Activated CD8-positive, alpha-beta memory T cell treated with anti-CD3 and anti-CD28 coated beads for 48 hours (primary cell): Measurements from ENCODE around the gene C9orf43.
A peak's percentile ranks its signal among the peaks of the same experiment; 100 is the strongest.
"Not testable (repeated sequence)": the region's sequence is repeated elsewhere in the genome, so short reads cannot be mapped to it uniquely, and the experiment has no call there.

ENCODE experiments used
- DNase-seq, 3 experiments: peaks; one replicate each; pipeline ENCODE4 v3.0.0-alpha.2; 2020; ENCODE audit warnings: low read depth in 2 of 3, low spot score in 2 of 3

Gene C9orf43, protein sequence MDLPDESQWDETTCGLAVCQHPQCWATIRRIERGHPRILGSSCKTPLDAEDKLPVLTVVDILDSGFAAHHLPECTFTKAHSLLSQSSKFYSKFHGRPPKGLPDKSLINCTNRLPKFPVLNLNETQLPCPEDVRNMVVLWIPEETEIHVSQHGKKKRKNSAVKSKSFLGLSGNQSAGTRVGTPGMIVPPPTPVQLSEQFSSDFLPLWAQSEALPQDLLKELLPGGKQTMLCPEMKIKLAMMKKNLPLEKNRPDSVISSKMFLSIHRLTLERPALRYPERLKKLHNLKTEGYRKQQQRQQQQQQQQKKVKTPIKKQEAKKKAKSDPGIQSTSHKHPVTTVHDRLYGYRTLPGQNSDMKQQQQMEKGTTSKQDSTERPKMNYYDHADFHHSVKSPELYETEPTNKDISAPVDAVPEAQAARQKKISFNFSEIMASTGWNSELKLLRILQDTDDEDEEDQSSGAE

DNA sequence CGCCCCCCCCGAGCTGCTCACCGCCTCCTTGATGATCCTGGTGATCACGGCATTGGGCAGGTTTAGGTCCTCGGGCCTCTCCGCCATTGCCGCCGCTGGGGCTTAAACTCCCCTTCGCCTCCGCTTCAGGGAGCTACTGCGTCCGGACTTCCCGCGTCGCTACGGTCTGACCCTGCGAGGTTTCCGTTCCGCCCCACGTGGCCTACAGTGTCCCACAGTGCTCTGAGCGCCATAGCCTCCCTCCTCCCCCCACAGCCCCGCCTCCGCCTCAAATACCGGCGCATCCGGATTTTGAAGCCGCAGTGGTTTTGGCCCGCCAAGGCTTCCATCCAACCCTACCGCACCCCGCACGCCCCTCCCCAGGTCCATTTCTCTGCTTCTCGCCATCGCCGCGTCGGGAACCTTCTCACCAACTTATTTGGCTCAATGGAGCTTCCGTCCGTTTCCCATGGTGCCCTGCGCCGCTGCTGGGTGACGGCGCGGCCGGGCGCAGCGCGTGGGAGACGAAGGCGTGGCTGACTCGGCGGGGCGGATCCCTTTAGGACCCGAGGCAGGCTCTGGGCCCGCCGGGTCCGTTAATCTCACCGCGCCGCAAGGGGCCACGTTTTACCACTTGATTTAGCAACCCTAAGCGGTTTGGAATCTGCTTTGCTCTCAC, at the start of gene C9orf43, which contains the start of gene POLE3:
Gene C9orf43 (plus strand): TSS at position 541 of the 658 bp plus-strand sequence. CDS start 2,747 bp downstream, outside the sequence.
Gene POLE3 (minus strand): TSS at position 469 of the 658 bp plus-strand sequence. CDS start 382 bp downstream, at position 87.
- peak; percentile 84 to 89 (median 85) for DNase-seq

DNA sequence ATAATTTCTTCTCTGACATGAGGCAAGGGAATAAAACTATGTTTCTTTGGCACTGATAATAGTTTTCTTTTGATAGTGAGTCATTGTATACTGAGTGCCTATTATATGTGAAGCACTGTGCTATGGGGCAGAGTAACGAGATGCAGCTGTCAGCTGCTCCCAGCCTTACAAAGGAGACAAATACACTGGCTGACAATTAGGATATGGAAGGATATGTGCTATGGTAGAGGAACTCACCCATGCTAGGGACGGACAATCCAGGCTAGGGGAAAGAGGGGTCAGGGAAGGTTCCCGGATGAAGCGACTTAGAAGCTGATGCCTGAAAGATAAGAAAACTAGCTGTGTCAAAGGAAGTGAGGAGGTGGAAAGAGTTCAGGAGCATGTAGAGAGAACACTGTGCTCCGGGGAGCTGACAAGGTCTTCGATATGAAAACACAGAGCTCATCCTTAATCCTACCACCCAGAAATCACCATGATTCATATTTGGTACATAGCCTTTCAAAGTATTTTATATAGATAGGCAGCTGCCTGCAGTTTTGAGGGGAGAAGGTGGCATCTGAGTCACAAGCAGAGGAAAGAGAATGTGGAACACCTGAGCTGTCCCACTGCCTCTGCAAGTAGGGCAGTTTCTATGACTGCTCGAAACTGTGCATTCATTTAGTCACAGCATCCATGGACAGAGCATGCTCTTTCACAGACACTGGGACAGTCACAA, 49.1 kb upstream of the C9orf43 start:
- DNase-seq, result no peak

DNA sequence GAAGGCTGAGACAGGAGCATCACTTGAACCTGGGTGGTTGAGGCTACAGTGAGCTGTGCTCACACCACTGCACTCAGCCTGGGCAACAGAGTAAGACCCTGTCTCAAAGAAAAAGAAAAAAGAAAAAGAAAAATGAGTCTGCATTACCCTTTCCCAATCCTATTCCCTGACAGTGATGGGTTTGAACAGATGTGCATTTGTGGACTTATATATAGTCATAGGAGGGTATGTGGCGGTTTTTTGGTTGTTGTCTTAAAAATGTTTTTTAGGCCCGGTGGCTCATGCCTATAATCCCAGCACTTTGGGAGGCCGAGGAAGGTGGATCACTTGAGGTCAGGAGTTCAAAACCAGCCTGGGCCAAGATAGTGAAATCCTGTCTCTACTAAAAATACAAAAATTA, 47.2 kb upstream of the C9orf43 start:
- no peak for DNase-seq

DNA sequence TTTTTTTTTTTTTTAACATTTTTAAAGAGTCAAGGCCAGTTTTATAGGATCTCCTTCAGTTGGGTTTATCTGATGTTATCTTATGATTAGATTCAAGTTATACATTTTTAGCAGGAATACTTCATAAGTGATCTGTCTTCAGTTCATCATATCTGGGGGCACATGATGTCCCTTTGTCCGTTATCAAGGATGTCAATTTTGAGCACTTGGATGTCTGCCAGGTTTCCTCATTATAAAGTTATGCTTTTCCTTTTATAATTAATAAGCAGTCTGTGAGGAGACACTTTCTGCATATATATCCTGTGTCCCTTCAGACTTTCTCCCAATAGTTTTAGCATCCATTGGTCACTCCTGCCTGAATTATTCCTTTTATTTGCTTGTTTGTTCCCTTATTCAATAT, 45.6 kb upstream of the C9orf43 start:
- no peak for DNase-seq

DNA sequence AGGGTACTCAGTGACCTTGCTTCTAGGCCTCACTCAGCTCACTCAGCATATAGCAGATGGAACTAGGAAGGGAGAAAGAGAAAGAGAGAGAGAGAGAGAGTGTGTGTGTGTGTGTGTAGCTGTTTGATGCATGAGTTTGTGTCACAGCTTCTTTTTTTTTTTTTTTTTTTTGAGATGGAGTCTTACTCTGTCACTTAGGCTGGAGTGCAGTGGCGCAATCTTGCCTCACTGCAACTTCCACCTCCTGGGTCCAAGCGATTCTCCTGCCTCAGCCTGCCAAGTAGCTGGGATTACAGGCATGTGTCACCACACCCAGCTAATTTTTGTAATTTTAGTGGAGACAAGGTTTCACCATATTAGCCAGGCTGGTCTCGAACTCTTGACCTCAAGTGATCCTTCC, 44.9 kb upstream of the C9orf43 start:
- DNase-seq, result not testable (repeated sequence)

DNA sequence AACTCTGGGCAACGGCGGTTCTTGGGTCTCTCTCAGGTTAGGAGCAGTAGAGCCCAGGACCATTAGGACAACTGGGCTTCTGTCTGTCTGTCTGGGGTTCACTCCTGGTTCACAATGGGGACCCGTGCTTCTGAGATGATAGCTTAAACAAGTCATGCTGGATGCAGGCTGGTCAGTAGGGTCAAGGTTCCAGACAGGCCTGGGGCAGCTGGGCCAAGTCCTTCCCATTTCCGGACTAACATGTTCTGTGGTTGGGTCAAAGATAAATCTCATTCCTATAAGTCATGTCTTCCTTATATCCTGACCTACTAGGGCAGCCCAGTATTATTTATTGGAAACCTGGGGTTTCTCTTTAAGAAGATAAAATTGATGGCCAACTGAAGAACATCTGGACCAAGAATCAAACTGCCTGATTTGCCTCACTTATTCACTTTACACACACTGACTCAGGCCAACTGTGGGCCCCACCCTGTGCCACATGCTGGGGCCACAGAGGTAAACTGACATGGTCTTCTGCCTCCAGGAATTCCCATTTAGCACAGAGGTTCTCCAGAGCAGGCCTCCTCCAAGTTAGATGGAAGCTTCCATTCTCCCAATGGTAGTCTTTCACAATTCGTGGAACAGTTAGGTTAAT, 42.1 kb upstream of the C9orf43 start:
- DNase-seq, result no peak

DNA sequence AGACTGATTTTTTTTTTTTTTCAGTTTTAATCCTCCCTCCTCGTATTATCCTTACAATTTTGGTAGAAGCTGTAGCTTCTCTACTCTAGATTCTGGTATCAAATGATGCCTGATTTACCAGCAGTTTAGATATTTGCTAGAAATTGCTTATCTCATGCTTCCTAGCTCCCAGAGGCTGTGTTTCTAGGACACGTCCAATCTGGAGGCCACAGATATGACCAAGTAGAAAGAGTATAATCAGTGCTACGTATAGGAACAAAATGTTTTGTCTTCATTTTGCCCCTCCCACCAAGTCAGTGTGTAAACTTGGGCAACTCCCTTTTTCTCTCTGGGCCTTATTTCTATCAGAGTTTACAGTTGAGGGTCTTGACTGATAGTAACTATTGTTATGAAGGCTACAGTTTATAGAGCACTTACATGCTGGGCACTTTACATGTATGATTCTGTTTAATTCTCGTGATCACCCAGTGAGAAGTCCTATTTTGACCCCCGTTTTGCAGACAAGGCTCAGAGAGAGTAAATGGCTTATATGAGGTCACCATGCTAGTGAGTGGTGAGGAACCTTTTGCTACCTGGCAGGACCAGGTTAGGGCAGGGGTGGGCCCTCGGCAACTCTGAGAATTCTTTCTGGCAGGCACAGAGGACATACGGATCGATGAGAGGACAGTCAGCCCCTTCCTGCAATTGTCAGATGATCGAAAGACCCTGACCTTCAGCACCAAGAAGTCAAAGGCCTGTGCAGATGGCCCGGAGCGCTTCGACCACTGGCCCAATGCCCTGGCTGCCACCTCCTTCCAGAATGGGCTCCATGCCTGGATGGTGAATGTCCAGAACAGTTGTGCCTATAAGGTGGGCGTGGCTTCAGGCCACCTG, 41.3 kb upstream of the C9orf43 start:
- DNase-seq, result no peak

DNA sequence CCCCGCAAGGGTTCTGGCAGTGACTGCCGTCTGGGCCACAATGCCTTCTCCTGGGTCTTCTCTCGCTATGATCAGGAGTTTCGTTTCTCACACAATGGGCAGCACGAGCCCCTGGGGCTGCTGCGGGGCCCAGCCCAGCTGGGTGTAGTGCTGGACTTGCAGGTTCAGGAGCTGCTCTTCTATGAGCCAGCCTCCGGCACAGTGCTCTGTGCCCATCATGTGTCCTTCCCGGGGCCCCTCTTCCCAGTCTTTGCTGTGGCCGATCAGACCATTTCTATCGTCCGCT, 40.7 kb upstream of the C9orf43 start:
- DNase-seq, result no peak

DNA sequence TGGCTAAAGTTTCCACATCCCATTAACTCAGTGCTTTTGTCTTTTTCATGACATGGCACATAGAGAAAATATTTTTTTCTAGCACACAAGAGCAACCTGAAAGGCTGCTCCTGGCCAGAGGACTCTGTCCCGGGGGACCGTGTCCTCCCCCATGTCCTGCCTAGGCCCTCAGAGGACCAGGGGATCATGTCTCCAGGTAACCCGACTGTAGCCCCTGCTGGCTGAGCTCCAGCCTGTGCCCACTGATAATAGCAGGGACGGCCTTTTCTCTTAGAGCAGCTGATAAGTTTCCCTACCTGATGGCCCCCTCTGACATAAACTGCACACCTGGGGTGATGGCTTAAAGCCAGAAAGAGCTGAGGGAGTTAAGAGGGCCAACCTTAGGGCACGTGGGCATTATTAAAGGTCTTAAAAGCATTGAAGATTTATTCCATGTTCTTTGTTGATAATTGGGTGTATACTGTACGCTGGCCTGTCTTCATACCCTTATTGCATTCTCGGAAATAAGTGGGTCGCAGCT, 39.7 kb upstream of the C9orf43 start:
- DNase-seq, result no peak

DNA sequence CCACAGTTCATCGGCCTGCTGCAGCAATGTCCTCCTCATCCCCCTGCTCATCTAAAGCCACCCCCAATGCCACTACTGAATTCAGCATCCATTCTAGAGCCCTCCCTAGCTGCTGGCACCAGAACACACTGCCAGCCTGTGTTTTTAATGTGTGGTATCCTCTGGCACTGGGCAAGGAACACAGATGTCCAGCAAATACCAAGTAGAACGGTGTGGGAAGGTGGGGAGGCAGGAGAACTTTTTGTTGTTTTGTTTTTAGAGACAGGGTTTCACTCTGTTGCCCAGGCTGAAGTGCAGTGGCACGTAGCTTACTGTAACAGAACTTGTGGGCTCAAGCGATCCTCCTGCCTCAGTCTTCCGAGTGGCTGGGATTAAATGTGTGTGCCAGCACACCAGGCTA, 38.5 kb upstream of the C9orf43 start:
- DNase-seq, result no peak

DNA sequence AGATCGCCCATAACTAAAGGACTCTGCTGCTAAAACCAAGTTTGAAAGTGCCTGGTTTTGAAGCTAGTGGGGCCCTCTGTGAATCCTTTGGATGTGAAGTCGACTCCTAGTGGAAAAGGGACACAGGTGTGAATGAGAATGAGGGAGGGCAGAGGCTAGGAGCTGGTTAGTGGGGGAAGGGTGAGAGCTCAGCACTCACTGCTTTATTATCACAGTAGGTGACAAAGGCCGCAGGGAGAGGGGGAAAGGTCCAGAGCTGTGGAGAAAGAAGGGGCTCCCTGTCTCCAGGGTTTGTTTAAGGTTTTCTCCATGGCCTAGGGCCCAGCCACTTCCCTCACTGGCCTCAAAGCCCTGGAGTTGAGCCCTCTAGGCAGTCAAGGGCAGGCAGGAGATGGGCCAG, 37.3 kb upstream of the C9orf43 start:
- no peak for DNase-seq

DNA sequence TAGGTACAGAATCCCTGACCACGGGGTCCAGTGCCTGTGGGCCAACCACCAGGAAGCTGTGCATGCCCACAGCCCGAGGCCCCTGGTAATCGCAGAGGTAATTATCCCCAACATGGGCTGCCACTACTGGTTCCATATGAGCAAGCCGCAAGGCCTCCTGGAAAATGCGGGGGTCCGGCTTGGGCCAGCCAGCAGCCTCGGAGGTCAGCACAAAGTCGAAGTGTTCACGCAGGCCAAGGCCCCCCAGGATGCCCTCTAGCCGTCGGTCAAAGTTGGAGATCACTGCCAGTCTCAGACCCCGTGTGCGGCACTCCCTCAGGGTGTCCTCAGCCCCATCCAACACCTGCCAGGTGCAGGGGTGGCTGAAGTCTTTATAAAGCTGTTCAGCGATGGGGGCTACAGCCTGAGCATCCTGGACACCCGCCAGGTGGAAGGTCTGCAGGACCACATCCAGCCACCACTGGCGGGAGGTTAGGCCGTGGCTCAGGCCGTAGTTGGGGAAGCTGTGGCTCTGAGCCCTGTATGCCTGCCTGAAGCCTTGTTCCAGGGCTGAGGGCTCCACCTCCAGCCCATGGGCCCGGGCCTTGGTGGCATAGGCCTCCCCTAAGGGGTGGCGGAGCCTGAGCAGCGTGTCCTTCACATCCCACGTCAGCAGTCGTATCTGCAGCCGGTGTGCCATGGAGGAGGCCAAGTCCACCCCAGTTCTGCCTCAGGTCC, 36.7 kb upstream of the C9orf43 start:
- DNase-seq, result no peak

DNA sequence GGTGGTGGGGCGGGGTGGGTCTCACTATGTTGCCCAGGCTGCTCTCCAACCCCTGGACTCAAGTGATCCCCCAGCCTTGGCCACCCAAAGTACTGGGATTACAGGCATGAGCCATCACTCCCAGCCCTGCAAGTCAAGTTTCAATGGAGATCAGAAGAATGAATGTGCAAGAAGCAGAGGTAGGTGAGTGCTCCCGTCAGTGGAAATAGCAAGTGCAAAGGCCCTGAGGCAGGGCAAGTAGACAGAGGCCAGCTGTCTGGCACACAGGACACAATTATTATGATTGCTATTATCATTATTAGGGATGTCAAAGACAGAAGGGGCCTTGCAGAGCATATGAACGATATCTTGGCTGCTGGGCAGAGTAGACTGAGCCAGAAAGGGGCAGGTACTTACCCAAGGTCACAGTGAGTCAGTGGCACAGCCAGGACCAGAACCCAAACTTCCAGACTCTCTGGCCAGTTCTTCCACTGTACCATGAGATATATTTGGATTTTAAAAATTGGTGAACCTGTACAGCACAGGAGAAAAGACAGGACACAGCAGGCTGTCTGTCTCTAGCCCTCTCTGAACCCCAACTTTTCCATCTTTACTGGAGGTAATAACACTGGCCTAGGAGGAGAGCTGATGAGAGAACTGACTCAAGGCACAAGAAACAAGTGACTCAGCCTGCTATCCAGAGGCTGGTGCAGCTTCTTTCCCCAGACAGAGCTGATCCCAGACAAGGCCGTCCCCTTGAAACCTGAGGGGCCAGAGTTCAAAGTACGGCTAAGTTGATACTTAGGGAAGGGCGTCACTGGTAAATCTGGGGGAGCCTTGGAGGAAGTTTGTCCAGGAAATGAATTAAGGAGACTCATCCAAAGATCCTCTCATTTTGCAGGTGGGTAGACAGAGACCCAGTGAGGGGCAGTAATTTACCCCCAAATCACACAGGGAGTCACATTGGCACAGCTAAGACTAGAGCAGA, 35.2 kb upstream of the C9orf43 start:
- DNase-seq, result no peak

DNA sequence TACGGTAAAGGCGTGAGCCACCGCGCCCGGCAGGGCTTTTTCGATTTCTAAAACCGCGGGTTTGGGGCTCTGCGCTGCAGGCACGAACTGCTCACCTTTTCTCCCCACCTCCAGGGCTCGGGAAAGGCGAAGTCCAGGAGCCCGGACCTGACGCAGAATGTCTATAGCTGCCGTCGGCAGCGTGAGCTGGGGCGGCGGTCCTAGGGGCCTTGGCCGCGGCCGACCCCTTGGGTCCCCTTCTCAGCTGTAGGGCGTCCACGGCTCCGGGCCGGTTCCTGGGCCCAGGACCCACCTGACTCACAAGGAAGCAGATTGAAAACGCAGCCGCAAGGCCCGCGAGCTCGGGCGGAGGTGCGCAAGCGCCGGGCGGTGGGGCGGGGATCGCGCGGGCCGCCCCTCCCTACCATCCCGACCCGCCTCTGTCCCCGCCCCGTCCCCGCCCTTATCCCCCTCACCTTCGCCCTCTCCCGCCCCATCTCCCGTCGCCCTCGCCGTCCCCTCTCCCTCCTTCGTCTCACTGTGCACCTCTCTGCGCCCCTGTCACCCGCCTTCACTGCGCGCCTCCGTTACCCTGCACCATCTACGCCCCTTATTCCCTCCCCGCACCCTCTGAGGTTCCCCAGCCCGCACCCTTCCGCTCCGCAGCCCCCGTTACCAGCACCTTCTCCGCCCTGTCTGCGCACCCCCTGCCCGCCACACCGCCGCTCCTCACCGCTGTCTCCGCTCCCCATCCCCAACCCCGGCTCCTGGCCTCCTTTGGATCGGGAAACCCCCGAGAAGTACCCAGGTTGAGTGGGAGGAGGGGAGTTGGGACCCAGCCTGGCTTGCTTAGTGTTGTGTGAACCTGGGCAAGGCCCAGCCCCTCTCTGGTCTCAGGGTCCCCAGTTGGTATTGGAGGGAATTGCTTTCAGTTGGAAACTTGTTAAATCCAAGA, 33.6 kb upstream of the C9orf43 start, which contains the start of gene HDHD3:
Gene HDHD3 (minus strand): TSS at position 353 of the 934 bp plus-strand sequence. CDS start 2,632 bp downstream, outside the sequence.
- DNase-seq, result peak; percentile 56 to 71 (median 69)

DNA sequence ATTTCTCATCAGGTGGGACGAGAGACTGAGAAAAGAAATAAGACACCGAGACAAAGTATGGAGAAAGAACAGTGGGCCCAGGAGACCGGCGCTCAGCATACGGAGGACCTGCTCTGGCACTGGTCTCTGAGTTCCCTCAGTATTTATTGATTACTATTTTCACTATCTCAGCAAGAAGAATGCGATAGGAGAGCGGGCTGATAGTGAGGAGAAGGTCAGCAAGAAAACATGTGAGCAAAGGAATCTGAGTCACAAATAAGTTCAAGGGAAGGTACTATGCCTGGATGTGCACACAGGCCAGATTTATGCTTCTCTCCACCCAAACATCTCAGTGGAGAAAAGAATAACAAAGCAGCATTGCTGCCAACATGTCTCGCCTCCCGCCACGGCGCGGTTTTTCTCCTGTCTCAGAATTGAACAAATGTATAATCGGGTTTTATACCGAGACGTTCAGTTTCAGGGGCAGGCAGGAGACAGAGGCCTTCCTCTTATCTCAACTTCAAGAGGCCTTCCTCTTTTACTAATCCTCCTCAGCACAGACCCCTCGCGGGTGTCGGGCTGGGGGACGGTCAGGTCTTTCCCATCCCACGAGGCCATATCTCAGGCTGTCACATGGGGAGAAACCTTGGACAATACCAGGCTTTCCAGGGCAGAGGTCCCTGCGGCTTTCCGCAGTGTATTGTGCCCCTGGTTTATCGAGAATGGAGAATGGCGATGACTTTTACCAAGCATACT, 31.3 kb upstream of the C9orf43 start:
- DNase-seq, result not testable (repeated sequence)

DNA sequence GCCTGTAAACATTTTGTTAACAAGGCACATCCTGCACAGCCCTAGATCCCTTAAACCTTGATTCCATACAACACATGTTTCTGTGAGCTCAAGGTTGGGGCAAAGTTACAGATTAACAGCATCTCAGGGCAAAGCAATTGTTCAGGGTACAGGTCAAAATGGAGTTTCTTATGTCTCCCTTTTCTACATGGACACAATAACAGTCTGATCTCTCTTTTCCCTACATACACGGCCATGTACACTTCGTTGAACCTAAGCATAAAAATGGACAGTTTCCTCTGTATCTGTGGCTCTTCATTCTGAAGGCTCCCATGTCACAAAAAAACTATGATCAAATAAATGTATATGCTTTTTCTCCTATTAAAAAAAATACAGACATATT, 30.7 kb upstream of the C9orf43 start:
- DNase-seq, result not testable (repeated sequence)
